Measurements from ENCODE around the gene SLFNL1.

- TF ChIP-seq ELF4 (IDR thresholded peaks at IDR 0.05) (no peak), FOXK2 (IDR thresholded peaks at IDR 0.05) (no peak), SP1 (IDR thresholded peaks at IDR 0.05) (no peak), FOXA1 (IDR thresholded peaks at IDR 0.05) (no peak), TARDBP (IDR thresholded peaks at IDR 0.05) (no peak), SUZ12 (IDR thresholded peaks at IDR 0.05) (no peak), FOXM1 (IDR thresholded peaks at IDR 0.05; ENCODE audit: borderline replicate concordance) (no peak), L3MBTL2 (conservative IDR thresholded peaks at IDR 0.05) (no peak)
Measured at GRCh38 chr1:41005876-41006275, 15.6 kb downstream of the SLFNL1 start.

Data from HEK293T (cell line).